ENCODE results near the gene ABRACL. TPM values are rescaled to one million over a fixed set of nuclear protein-coding genes. Genes with fewer than 3 reads are reported as not detected.

Gene ABRACL
- total RNA-seq, 1 experiment from 2014 or later: 22.2 TPM

DNA sequence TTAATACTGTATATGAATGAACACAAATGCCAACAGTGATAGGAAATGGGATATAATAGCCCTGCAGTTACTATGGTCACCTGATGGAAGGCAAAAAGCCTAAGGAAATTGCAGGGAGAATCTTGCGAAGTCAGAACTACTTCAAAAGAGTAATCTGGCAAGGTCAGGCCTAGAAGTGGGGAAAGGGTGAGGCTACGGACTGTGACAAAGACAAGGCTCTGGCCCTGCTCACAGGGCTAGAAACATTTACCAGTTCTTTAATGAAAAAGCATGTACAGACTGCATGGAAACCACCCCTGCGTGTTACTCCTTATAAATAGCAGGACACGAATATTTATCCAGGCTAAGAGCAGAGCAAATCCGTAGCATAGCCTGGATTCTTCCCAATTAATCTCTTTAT lies 53.8 kb downstream of the ABRACL start:
- Histone ChIP-seq H3K36me3 (ENCODE audit: control insufficient read depth, insufficient read depth, low read length) (no peaks in the 10 kb centered on the region), H3K9me3 (ENCODE audit: control insufficient read depth, insufficient read depth, low read depth, low read length) (no peaks in the 10 kb centered on the region), H3K27ac (ENCODE audit: low read length) (no peak overlapping the region), H3K27me3 (ENCODE audit: control insufficient read depth, insufficient read depth, low read length) (peaks cover 3% of the 10 kb centered on the region; the same call in 1 of the 2 replicates), H3K4me1 (ENCODE audit: control insufficient read depth, insufficient read depth, low read length) (no peaks in the 10 kb centered on the region), H3K4me3 (ENCODE audit: low read depth in 2 of 2, low read length in 2 of 2) (no peak overlapping the region)
- DNase-seq (ENCODE audit: low read depth, low spot score) (no peak), ATAC-seq (no peak)
- BruUV-seq (replicated peaks): no TSS peak
- in situ Hi-C loops (cut with HindIII; ENCODE audit: low pct_unique_long_range_greater_than_20kb, low sequenced_read_pairs): no loop called here
- ChIA-PET POLR2A (no interaction called here), CTCF (no interaction called here)
- intact Hi-C loops (cut with micrococcal nuclease; ENCODE audit: unreplicated experiment): no loop called here
- no peak for TF ChIP-seq TCF7L2 (IDR thresholded peaks at IDR 0.05; ENCODE audit: low read depth, low read length)
- TF ChIP-seq REST (IDR thresholded peaks at IDR 0.05; ENCODE audit: insufficient read depth in 1 of 2, low read depth in 2 of 2, low read length in 1 of 2): no peak
- TF ChIP-seq CTCF (IDR thresholded peaks at IDR 0.05): no peak
- TF ChIP-seq POLR2AphosphoS5 (IDR thresholded peaks at IDR 0.05; ENCODE audit: low read depth, low read length): no peak
- TF ChIP-seq SIN3A (IDR thresholded peaks at IDR 0.05; ENCODE audit: borderline replicate concordance, insufficient read depth, low read depth, low read length): no peak

- no peaks in the 10 kb centered on the region for H3K36me3 ChIP-seq (ENCODE audit: control insufficient read depth, insufficient read depth, low read length)
- no peak overlapping the region for H3K4me3 ChIP-seq (ENCODE audit: low read depth in 2 of 2, low read length in 2 of 2)
- intact Hi-C loops (cut with micrococcal nuclease; ENCODE audit: unreplicated experiment) (no loop called here), in situ Hi-C loops (cut with HindIII; ENCODE audit: low pct_unique_long_range_greater_than_20kb, low sequenced_read_pairs) (no loop called here)
- DNase-seq (ENCODE audit: low read depth, low spot score) (no peak), ATAC-seq (no peak)
- CTCF ChIA-PET: no interaction called here
- TF ChIP-seq SIN3A (IDR thresholded peaks at IDR 0.05; ENCODE audit: borderline replicate concordance, insufficient read depth, low read depth, low read length) (no peak), POLR2AphosphoS5 (IDR thresholded peaks at IDR 0.05; ENCODE audit: low read depth, low read length) (no peak), CTCF (IDR thresholded peaks at IDR 0.05) (no peak), TCF7L2 (IDR thresholded peaks at IDR 0.05; ENCODE audit: low read depth, low read length) (no peak), REST (IDR thresholded peaks at IDR 0.05; ENCODE audit: insufficient read depth in 1 of 2, low read depth in 2 of 2, low read length in 1 of 2) (no peak)
- no peak overlapping the region for H3K27ac ChIP-seq (ENCODE audit: low read length)
- no TSS peak for BruUV-seq (replicated peaks)
- H3K4me1 ChIP-seq (ENCODE audit: control insufficient read depth, insufficient read depth, low read length): no peaks in the 10 kb centered on the region
- no peaks in the 10 kb centered on the region; the same call in 1 of the 2 replicates for H3K27me3 ChIP-seq (ENCODE audit: control insufficient read depth, insufficient read depth, low read length)
- no peaks in the 10 kb centered on the region for H3K9me3 ChIP-seq (ENCODE audit: control insufficient read depth, insufficient read depth, low read depth, low read length)
- POLR2A ChIA-PET: no interaction called here
Measured at GRCh38 chr6:139091826-139092225, 63.3 kb downstream of the ABRACL start.

Other genes starting within 250 kb of the ABRACL start
- not detected for gene ECT2L, start 232.7 kb upstream of the ABRACL start, total RNA-seq (2021; ENCODE audit: unreplicated experiment)
- gene REPS1, start 40.5 kb upstream of the ABRACL start, total RNA-seq (2021; ENCODE audit: unreplicated experiment): 28.6 TPM
- gene HECA, start 106.3 kb downstream of the ABRACL start, total RNA-seq (2021; ENCODE audit: unreplicated experiment): 3.9 TPM

All from Panc1 (cell line).